Suprapubic skin (tissue), 4 donors: Measurements from ENCODE around the gene MYADML2.

ENCODE experiments used
- CTCF ChIP-seq, 2 donors: fragments of 200-600 bp in 1 of 2; fragments of 450-650 bp in 1 of 2; sonication (generic) in 1 of 2; IDR thresholded peaks; one replicate each; pipeline ENCODE4 v1.5.1; 2016 to 2019; ENCODE audit warnings: antibody characterized with exemption in 2 of 2, mild to moderate bottlenecking in 1 of 2, moderate library complexity in 1 of 2
- EP300 ChIP-seq: sonication (generic); formaldehyde crosslinking; IDR thresholded peaks from one replicate; pipeline ENCODE4 v1.6.1; 2017; ENCODE audit warnings: antibody characterized with exemption
- POLR2A ChIP-seq, 2 donors: fragments of 450-650 bp; IDR thresholded peaks; one replicate each; pipeline ENCODE4 v1.6.1; 2017; ENCODE audit warnings: antibody characterized with exemption in 2 of 2, mild to moderate bottlenecking in 2 of 2, moderate library complexity in 2 of 2
- POLR2AphosphoS5 ChIP-seq, 3 donors: sonication (generic); formaldehyde crosslinking; IDR thresholded peaks; one replicate each; pipeline ENCODE4 v1.6.1; 2017; ENCODE audit warnings: antibody characterized with exemption in 3 of 3

GRCh38 chr17:81899514-81900166 lies 47.4 kb downstream of the MYADML2 start:
- TF ChIP-seq POLR2AphosphoS5 (IDR thresholded peaks at IDR 0.05) (no peak), POLR2A (IDR thresholded peaks at IDR 0.05) (no peak), CTCF (IDR thresholded peaks at IDR 0.05) (no peak), EP300 (no peak)
